NB4 (cell line): ENCODE data around the gene ARAF.

Experiments used
- MAX ChIP-seq: IDR thresholded peaks from 2 replicates; pipeline ENCODE4 v1.6.1; 2011; ENCODE audit warnings: low read depth, low read length
- MYC ChIP-seq: IDR thresholded peaks from 2 replicates; pipeline ENCODE4 v1.6.1; 2011; ENCODE audit warnings: low read depth, low read length
- POLR2A ChIP-seq: IDR thresholded peaks from 2 replicates; pipeline ENCODE4 v1.6.1; 2011; ENCODE audit warnings: mild to moderate bottlenecking; ENCODE audit not compliant: insufficient read length; ENCODE audit errors: extremely low read depth
- TF ChIP-seq, protein P1 (sequence below): IDR thresholded peaks from one replicate; pipeline ENCODE4 v1.5.1; 2012; ENCODE audit warnings: low read depth, low read length

GRCh38 chrX:47618923-47619485 is 58.0 kb downstream of the ARAF start:
- TF ChIP-seq MAX (no peak), POLR2A (no peak), MYC (no peak)
- TF ChIP-seq, protein P1, sequence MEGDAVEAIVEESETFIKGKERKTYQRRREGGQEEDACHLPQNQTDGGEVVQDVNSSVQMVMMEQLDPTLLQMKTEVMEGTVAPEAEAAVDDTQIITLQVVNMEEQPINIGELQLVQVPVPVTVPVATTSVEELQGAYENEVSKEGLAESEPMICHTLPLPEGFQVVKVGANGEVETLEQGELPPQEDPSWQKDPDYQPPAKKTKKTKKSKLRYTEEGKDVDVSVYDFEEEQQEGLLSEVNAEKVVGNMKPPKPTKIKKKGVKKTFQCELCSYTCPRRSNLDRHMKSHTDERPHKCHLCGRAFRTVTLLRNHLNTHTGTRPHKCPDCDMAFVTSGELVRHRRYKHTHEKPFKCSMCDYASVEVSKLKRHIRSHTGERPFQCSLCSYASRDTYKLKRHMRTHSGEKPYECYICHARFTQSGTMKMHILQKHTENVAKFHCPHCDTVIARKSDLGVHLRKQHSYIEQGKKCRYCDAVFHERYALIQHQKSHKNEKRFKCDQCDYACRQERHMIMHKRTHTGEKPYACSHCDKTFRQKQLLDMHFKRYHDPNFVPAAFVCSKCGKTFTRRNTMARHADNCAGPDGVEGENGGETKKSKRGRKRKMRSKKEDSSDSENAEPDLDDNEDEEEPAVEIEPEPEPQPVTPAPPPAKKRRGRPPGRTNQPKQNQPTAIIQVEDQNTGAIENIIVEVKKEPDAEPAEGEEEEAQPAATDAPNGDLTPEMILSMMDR = no peak
